ENCODE data around the gene KLRG1.

KLRG1 gene

GRCh38 chr12:8989413-8989812 is at the start of gene KLRG1:
TSS of gene KLRG1 (plus strand) at chr12:8989546. CDS start at chr12:8989636, 90 bp downstream.
- DNase-seq: no peak

- no peak for DNase-seq
Observed at GRCh38 chr12:8941691-8942478, 47.5 kb upstream of the KLRG1 start.

GRCh38 chr12:8943565-8944186 is 45.7 kb upstream of the KLRG1 start:
- DNase-seq: no peak

GRCh38 chr12:8946733-8947132 is 42.6 kb upstream of the KLRG1 start:
- no peak for DNase-seq

GRCh38 chr12:8947737-8948136 is 41.6 kb upstream of the KLRG1 start:
- no peak for DNase-seq

GRCh38 chr12:8948701-8949341 is 40.5 kb upstream of the KLRG1 start:
- no peak for DNase-seq

GRCh38 chr12:8949342-8950220 is 39.8 kb upstream of the KLRG1 start, which contains the start of gene M6PR:
TSS of gene M6PR (minus strand) at chr12:8949645. CDS start at chr12:8946404, 3,241 bp downstream.
- peak; percentile 94 for DNase-seq

- no peak for DNase-seq
Observed at GRCh38 chr12:8950221-8950527, 39.2 kb upstream of the KLRG1 start.

- DNase-seq: no peak
Observed at GRCh38 chr12:8950702-8951478, 38.5 kb upstream of the KLRG1 start.

- DNase-seq: no peak
Observed at GRCh38 chr12:8951744-8952143, 37.6 kb upstream of the KLRG1 start.

- DNase-seq: no peak
Observed at GRCh38 chr12:8953773-8954402, 35.5 kb upstream of the KLRG1 start.

- no peak for DNase-seq
Observed at GRCh38 chr12:8956073-8956472, 33.3 kb upstream of the KLRG1 start.

GRCh38 chr12:8956772-8957171 is 32.6 kb upstream of the KLRG1 start:
- no peak for DNase-seq

- no peak for DNase-seq
Observed at GRCh38 chr12:8957561-8957960, 31.8 kb upstream of the KLRG1 start.

- DNase-seq: no peak
Observed at GRCh38 chr12:8958066-8958465, 31.3 kb upstream of the KLRG1 start.

- DNase-seq: no peak
Observed at GRCh38 chr12:8960176-8960575, 29.2 kb upstream of the KLRG1 start.

GRCh38 chr12:8968761-8969160 is 20.6 kb upstream of the KLRG1 start:
- DNase-seq: no peak

- DNase-seq: no peak
Observed at GRCh38 chr12:8969861-8970411, 19.4 kb upstream of the KLRG1 start.

GRCh38 chr12:8970432-8970831 is 18.9 kb upstream of the KLRG1 start:
- DNase-seq: no peak

- no peak for DNase-seq
Observed at GRCh38 chr12:8980137-8980536, 9.2 kb upstream of the KLRG1 start.

GRCh38 chr12:8985213-8985754 is 4.1 kb upstream of the KLRG1 start:
- DNase-seq: no peak
